ENCODE measurements around the gene RBM14.
A peak's percentile ranks its signal among the peaks of the same experiment; 100 is the strongest.
"Not testable (repeated sequence)": the region's sequence is repeated elsewhere in the genome, so short reads cannot be mapped to it uniquely, and the experiment has no call there.

The RBM14 gene

GRCh38 chr11:66632952-66633351, 16.5 kb downstream of the RBM14 start:
- Histone ChIP-seq H3K27ac (ENCODE audit: low read depth, low read length) (no peak overlapping the region), H3K27me3 (ENCODE audit: control insufficient read depth in 1 of 2, insufficient read depth in 2 of 2, low read length in 2 of 2) (no peaks in the 10 kb centered on the region), H3K9ac (ENCODE audit: low read depth in 1 of 2, low read length in 2 of 2) (no peak overlapping the region), H3K4me3 (ENCODE audit: low read depth in 1 of 2, low read length in 2 of 2) (no peak overlapping the region), H3K36me3 (ENCODE audit: control insufficient read depth in 1 of 2, insufficient read depth in 2 of 2, low read length in 2 of 2) (peaks cover 16 to 33% of the 10 kb centered on the region in 2 donors), H3K9me3 (ENCODE audit: control insufficient read depth in 1 of 2, low read length in 2 of 2) (no peaks in the 10 kb centered on the region), H3K4me1 (ENCODE audit: control insufficient read depth in 1 of 2, insufficient read depth in 2 of 2, low read length in 2 of 2) (peaks cover 7 to 9% of the 10 kb centered on the region in 2 donors)

DNA sequence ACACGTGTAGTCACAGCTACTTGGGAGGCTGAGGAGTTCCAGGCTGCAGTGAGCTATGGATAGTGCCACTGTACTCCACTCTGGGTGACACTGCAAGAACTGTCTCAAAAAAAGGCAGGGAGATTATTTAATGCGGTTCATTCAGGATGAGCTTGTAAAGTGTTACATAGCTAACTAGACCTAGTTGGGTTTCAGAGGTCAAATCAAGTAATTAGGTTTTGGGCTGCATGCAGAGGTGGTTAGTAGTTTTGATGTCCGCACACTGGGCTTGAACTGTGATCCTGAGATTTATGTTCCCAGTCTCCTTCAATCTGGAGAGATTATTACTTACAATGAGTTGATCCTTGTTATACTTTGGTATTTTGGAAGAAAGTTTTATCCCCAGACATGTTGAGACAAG, 20.0 kb downstream of the RBM14 start:
- Histone ChIP-seq H3K27me3 (ENCODE audit: control insufficient read depth in 1 of 2, insufficient read depth in 2 of 2, low read length in 2 of 2) (no peaks in the 10 kb centered on the region), H3K4me3 (ENCODE audit: low read depth in 1 of 2, low read length in 2 of 2) (no peak overlapping the region), H3K9ac (ENCODE audit: low read depth in 1 of 2, low read length in 2 of 2) (no peak overlapping the region), H3K27ac (ENCODE audit: low read depth, low read length) (no peak overlapping the region), H3K4me1 (ENCODE audit: control insufficient read depth in 1 of 2, insufficient read depth in 2 of 2, low read length in 2 of 2) (peaks cover 28 to 31% of the 10 kb centered on the region in 2 donors), H3K36me3 (ENCODE audit: control insufficient read depth in 1 of 2, insufficient read depth in 2 of 2, low read length in 2 of 2) (peaks cover 0 to 28% of the 10 kb centered on the region in 2 donors), H3K9me3 (ENCODE audit: control insufficient read depth in 1 of 2, low read length in 2 of 2) (no peaks in the 10 kb centered on the region)

- Histone ChIP-seq H3K36me3 (ENCODE audit: control insufficient read depth in 1 of 2, insufficient read depth in 2 of 2, low read length in 2 of 2) (peaks cover 0 to 37% of the 10 kb centered on the region in 2 donors), H3K9ac (ENCODE audit: low read depth in 1 of 2, low read length in 2 of 2) (peak overlapping the region; percentile 55), H3K4me1 (ENCODE audit: control insufficient read depth in 1 of 2, insufficient read depth in 2 of 2, low read length in 2 of 2) (peaks cover 41 to 44% of the 10 kb centered on the region in 2 donors), H3K9me3 (ENCODE audit: control insufficient read depth in 1 of 2, low read length in 2 of 2) (no peaks in the 10 kb centered on the region), H3K27me3 (ENCODE audit: control insufficient read depth in 1 of 2, insufficient read depth in 2 of 2, low read length in 2 of 2) (no peaks in the 10 kb centered on the region), H3K4me3 (ENCODE audit: low read depth in 1 of 2, low read length in 2 of 2) (peak overlapping the region; percentile 66 to 75), H3K27ac (ENCODE audit: low read depth, low read length) (peak overlapping the region; percentile 64)
Observed at GRCh38 chr11:66637557-66638176, 21.2 kb downstream of the RBM14 start.

DNA sequence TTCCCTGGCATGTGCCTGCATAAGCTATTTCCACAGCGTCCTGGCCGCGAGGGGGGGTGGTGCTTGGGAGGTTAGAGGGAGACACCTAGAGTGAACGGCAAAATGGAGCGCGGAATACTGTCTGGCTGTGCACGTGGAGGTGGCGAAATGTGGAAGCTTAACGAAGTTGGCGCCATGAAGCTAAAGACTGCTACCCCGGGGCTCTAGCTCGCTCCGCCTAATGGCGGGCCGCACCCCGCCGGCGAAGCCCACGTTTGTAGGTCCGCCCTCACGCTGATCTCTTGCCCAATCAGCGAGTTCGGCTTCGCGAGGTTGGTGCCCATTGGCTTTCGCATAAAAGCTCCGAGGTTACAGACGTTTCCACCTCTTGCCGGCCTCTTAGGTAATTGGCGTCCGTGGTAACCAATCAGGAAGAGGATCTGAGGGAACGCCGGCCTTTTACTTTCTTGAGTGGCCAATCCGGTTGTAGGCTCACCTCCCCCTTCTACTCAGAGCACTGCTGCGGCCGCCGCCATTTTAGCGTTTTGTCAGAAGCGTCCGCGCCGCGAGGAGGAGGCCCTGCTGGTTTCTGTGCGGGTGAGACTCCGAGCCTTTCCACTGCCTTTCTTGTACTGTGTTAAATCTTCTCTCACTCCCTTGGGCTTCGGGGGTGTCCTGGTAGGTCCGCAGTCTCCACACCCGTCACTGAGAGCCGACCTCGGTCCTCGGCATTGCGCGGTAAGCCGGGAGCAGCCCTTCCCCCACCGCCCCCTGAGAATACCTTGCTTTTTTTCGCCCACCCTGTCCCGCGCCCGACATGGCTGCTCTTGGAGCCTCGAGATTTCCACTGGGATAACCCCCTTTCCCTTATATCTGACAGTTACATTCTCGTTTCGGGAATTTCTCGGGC, 22.0 kb downstream of the RBM14 start, which contains the start of gene RBM4:
TSS of gene RBM4 (plus strand) at position 527 of the 889 bp plus-strand sequence. CDS start 1,009 bp downstream, outside the sequence.
- Histone ChIP-seq H3K4me3 (ENCODE audit: low read depth in 1 of 2, low read length in 2 of 2) (peak within 1 kb of the TSS; percentile 95 to 99), H3K4me1 (ENCODE audit: control insufficient read depth in 1 of 2, insufficient read depth in 2 of 2, low read length in 2 of 2) (peaks cover 47 to 49% of the 10 kb centered on the region in 2 donors), H3K27me3 (ENCODE audit: control insufficient read depth in 1 of 2, insufficient read depth in 2 of 2, low read length in 2 of 2) (no peaks in the 10 kb centered on the region), H3K36me3 (ENCODE audit: control insufficient read depth in 1 of 2, insufficient read depth in 2 of 2, low read length in 2 of 2) (peaks cover 3 to 42% of the 10 kb centered on the region in 2 donors), H3K9ac (ENCODE audit: low read depth in 1 of 2, low read length in 2 of 2) (peak within 1 kb of the TSS; percentile 94 to 95), H3K9me3 (ENCODE audit: control insufficient read depth in 1 of 2, low read length in 2 of 2) (no peaks in the 10 kb centered on the region), H3K27ac (ENCODE audit: low read depth, low read length) (peak within 1 kb of the TSS; percentile 94)

- H3K27me3 ChIP-seq (ENCODE audit: control insufficient read depth in 1 of 2, insufficient read depth in 2 of 2, low read length in 2 of 2): no peaks in the 10 kb centered on the region
- H3K4me1 ChIP-seq (ENCODE audit: control insufficient read depth in 1 of 2, insufficient read depth in 2 of 2, low read length in 2 of 2): peaks cover 55 to 57% of the 10 kb centered on the region in 2 donors
- H3K9me3 ChIP-seq (ENCODE audit: control insufficient read depth in 1 of 2, low read length in 2 of 2): no peaks in the 10 kb centered on the region
- peaks cover 11 to 48% of the 10 kb centered on the region in 2 donors for H3K36me3 ChIP-seq (ENCODE audit: control insufficient read depth in 1 of 2, insufficient read depth in 2 of 2, low read length in 2 of 2)
- peak overlapping the region; percentile 94 to 95 for H3K9ac ChIP-seq (ENCODE audit: low read depth in 1 of 2, low read length in 2 of 2)
- H3K27ac ChIP-seq (ENCODE audit: low read depth, low read length): peak overlapping the region; percentile 94
- H3K4me3 ChIP-seq (ENCODE audit: low read depth in 1 of 2, low read length in 2 of 2): peak overlapping the region; percentile 95 to 99
Observed at GRCh38 chr11:66639066-66639813, 22.8 kb downstream of the RBM14 start.

DNA sequence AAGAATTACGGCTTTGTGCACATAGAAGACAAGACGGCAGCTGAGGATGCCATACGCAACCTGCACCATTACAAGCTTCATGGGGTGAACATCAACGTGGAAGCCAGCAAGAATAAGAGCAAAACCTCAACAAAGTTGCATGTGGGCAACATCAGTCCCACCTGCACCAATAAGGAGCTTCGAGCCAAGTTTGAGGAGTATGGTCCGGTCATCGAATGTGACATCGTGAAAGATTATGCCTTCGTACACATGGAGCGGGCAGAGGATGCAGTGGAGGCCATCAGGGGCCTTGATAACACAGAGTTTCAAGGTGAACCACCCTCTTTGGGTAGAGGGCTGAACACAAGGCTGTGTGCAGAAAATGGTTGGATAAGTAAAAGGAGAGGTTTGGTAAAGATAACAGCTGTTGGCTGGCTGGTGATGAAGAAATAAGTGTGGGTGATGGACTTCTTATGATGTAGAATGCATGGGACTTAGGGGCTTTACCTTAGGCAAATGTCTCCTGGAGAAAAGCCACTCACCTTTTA, 23.4 kb downstream of the RBM14 start:
- Histone ChIP-seq H3K4me3 (ENCODE audit: low read depth in 1 of 2, low read length in 2 of 2) (peak overlapping the region; percentile 95 to 99), H3K4me1 (ENCODE audit: control insufficient read depth in 1 of 2, insufficient read depth in 2 of 2, low read length in 2 of 2) (peaks cover 61 to 64% of the 10 kb centered on the region in 2 donors), H3K36me3 (ENCODE audit: control insufficient read depth in 1 of 2, insufficient read depth in 2 of 2, low read length in 2 of 2) (peaks cover 14 to 48% of the 10 kb centered on the region in 2 donors), H3K9ac (ENCODE audit: low read depth in 1 of 2, low read length in 2 of 2) (peak overlapping the region in 1 of 2 donors; percentile 94)
- H3K27ac ChIP-seq (ENCODE audit: low read depth, low read length); H3K9me3 ChIP-seq (ENCODE audit: control insufficient read depth in 1 of 2, low read length in 2 of 2); H3K27me3 ChIP-seq (ENCODE audit: control insufficient read depth in 1 of 2, insufficient read depth in 2 of 2, low read length in 2 of 2): not testable (repeated sequence)

DNA sequence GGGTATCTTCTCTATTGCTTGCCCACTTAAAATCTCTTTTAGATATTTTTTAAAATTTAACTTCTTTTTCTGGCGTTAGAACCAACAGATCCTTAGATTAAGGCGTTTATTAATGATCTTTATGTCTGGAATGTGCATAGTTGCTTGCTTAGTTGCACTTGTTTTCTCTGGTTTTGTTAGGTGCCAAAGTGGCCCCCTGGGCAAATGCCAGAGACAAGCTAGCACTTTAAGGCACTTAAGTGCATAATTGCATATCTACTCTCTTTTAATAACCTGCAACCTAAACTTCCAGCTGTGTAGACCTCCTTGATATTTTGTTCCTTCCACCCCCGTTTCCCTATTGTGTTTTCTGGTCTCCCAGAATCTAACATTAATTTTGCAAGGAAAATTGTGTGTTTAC, 25.4 kb downstream of the RBM14 start:
- Histone ChIP-seq H3K4me1 (ENCODE audit: control insufficient read depth in 1 of 2, insufficient read depth in 2 of 2, low read length in 2 of 2) (peaks cover 66 to 69% of the 10 kb centered on the region in 2 donors), H3K27ac (ENCODE audit: low read depth, low read length) (no peak overlapping the region), H3K9me3 (ENCODE audit: control insufficient read depth in 1 of 2, low read length in 2 of 2) (no peaks in the 10 kb centered on the region), H3K9ac (ENCODE audit: low read depth in 1 of 2, low read length in 2 of 2) (no peak overlapping the region), H3K27me3 (ENCODE audit: control insufficient read depth in 1 of 2, insufficient read depth in 2 of 2, low read length in 2 of 2) (no peaks in the 10 kb centered on the region), H3K36me3 (ENCODE audit: control insufficient read depth in 1 of 2, insufficient read depth in 2 of 2, low read length in 2 of 2) (peaks cover 30 to 68% of the 10 kb centered on the region in 2 donors), H3K4me3 (ENCODE audit: low read depth in 1 of 2, low read length in 2 of 2) (peak overlapping the region; percentile 60 to 95)

DNA sequence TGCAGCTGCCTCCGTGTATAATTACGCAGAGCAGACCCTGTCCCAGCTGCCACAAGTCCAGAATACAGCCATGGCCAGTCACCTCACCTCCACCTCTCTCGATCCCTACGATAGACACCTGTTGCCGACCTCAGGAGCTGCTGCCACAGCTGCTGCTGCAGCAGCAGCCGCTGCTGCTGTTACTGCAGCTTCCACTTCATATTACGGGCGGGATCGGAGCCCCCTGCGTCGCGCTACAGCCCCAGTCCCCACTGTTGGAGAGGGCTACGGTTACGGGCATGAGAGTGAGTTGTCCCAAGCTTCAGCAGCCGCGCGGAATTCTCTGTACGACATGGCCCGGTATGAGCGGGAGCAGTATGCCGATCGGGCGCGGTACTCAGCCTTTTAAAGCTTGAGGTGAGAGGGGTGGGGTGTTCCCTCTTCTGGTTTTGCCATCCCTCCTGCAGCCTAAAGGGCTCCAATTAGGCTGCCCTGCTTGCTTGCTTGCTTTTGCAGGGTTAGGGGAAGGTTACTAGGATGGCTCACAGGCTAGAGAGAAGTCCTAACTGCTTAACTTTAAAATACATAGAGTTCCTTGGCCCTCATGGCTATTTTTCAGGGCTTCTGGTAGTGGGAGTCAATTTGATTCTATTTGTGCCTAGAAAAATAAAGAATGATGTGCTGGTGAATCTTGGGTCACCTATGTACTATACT, 27.5 kb downstream of the RBM14 start:
- H3K9me3 ChIP-seq (ENCODE audit: control insufficient read depth in 1 of 2, low read length in 2 of 2): no peaks in the 10 kb centered on the region
- peaks cover 39 to 76% of the 10 kb centered on the region in 2 donors for H3K36me3 ChIP-seq (ENCODE audit: control insufficient read depth in 1 of 2, insufficient read depth in 2 of 2, low read length in 2 of 2)
- peaks cover 56 to 60% of the 10 kb centered on the region in 2 donors for H3K4me1 ChIP-seq (ENCODE audit: control insufficient read depth in 1 of 2, insufficient read depth in 2 of 2, low read length in 2 of 2)
- H3K27ac ChIP-seq (ENCODE audit: low read depth, low read length): no peak overlapping the region
- no peak overlapping the region for H3K4me3 ChIP-seq (ENCODE audit: low read depth in 1 of 2, low read length in 2 of 2)
- no peaks in the 10 kb centered on the region for H3K27me3 ChIP-seq (ENCODE audit: control insufficient read depth in 1 of 2, insufficient read depth in 2 of 2, low read length in 2 of 2)
- H3K9ac ChIP-seq (ENCODE audit: low read depth in 1 of 2, low read length in 2 of 2): no peak overlapping the region

DNA sequence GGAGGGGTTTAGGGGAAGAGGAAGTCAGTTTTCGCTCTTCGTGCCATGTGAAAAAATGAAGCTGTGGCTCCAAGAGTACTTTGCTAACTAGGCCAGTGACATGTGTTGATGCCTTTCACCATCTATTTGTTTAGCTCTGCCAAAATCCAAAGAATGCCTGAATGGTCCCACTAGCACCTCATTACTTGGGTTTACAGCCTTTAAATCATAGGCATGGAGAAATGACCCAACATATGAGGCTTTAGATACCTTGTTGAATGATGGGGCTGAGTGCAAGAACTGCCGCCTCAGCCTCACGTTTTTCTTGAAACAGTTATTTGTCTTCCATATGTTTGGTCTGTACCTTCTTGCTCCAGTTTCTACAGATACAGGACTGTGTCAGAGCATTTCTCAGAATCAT, 30.4 kb downstream of the RBM14 start:
- H3K36me3 ChIP-seq (ENCODE audit: control insufficient read depth in 1 of 2, insufficient read depth in 2 of 2, low read length in 2 of 2): peaks cover 47 to 74% of the 10 kb centered on the region in 2 donors
- H3K4me3 ChIP-seq (ENCODE audit: low read depth in 1 of 2, low read length in 2 of 2): no peak overlapping the region
- no peaks in the 10 kb centered on the region for H3K27me3 ChIP-seq (ENCODE audit: control insufficient read depth in 1 of 2, insufficient read depth in 2 of 2, low read length in 2 of 2)
- H3K4me1 ChIP-seq (ENCODE audit: control insufficient read depth in 1 of 2, insufficient read depth in 2 of 2, low read length in 2 of 2): peaks cover 33 to 34% of the 10 kb centered on the region in 2 donors
- H3K27ac ChIP-seq (ENCODE audit: low read depth, low read length): no peak overlapping the region
- H3K9me3 ChIP-seq (ENCODE audit: control insufficient read depth in 1 of 2, low read length in 2 of 2): no peaks in the 10 kb centered on the region
- H3K9ac ChIP-seq (ENCODE audit: low read depth in 1 of 2, low read length in 2 of 2): no peak overlapping the region
